Tibial nerve (tissue), 3 donors: ENCODE measurements around the gene SIGLEC12.

ENCODE experiments used
- CTCF ChIP-seq, 5 experiments: fragments of 200-600 bp in 3 of 5; fragments of 450-650 bp in 2 of 5; sonication (generic) in 3 of 5; IDR thresholded peaks; one replicate each; pipeline ENCODE4 v1.5.1; 2016 to 2019; ENCODE audit warnings: antibody characterized with exemption in 5 of 5, mild to moderate bottlenecking in 3 of 5, moderate library complexity in 2 of 5
- POLR2A ChIP-seq, 2 donors: fragments of 450-650 bp; IDR thresholded peaks; one replicate each; pipeline ENCODE4 v1.6.1; 2017; ENCODE audit warnings: antibody characterized with exemption in 2 of 2, mild to moderate bottlenecking in 2 of 2, moderate library complexity in 2 of 2

GRCh38 chr19:51546650-51547396, 45.2 kb upstream of the SIGLEC12 start:
- TF ChIP-seq POLR2A (IDR thresholded peaks at IDR 0.05) (no peak), CTCF (IDR thresholded peaks at IDR 0.05) (no peak)
